Measurements from ENCODE around the gene PLPP4.

The PLPP4 gene

DNA sequence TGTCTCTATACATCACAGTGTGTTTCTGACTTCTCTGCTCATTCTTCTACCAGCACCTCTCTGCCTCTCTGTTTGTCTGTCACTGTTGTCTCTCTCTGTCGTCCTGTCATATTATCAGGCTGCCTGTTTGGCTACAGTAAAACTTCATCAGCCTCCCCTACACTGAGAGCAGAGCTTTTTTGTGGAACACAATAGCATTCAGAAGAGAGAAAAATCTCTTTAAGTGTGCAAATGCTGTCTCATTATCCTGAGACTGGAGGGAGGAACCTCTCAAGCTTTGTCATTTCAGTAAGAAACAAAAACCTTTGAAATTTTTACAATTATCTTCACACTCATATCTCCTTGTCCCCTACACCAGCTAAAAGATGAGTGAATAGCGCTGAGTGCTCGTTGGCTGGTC lies 148.4 kb downstream of the PLPP4 start:
- Mint-ChIP-seq H3K27ac (no peak overlapping the region), H3K4me3 (no peak overlapping the region), H3K9me3 (peaks cover 11% of the 10 kb centered on the region), H3K4me1 (peaks cover 3% of the 10 kb centered on the region), H3K36me3 (ENCODE audit: low read depth) (no peaks in the 10 kb centered on the region), H3K27me3 (no peaks in the 10 kb centered on the region)
- ATAC-seq (no peak), DNase-seq (no peak)

DNA sequence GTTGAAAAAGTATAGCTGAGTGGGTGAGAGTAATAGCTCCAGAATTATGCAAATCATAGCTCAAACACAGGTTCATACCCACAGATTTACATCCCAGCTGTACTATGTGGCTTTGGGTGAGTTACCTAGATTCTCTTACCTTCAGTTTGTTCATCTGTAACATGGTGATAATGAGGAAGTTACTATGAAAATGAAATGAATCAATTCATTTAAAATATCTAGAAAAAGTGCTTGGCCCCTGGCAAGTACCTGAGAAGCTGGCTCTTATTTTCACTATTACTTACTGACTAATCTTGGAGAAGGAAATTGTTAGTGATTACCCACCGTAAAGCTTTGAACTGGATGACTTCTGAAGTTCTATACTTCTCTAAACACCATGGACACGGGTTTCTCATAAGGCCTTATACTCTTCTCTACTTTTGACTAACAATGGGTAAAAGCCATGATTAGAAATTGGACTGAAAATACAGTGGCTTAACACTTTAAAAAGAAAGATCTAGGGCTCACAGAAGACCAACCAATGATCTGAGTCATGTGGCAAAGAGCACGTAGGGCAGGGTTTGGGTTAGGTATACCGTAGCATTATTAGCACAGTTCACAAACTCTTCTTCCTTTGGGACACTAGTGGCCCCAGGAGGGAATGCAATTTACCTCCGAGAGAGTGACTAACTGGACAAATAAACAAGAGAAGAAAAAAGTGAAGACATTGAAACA lies 149.2 kb downstream of the PLPP4 start:
- H3K36me3 Mint-ChIP-seq (ENCODE audit: low read depth): no peaks in the 10 kb centered on the region
- DNase-seq: no peak
- peaks cover 3% of the 10 kb centered on the region for H3K4me1 Mint-ChIP-seq
- ATAC-seq: no peak
- H3K27ac Mint-ChIP-seq: no peak overlapping the region
- H3K27me3 Mint-ChIP-seq: no peaks in the 10 kb centered on the region
- no peak overlapping the region for H3K4me3 Mint-ChIP-seq
- peaks cover 11% of the 10 kb centered on the region for H3K9me3 Mint-ChIP-seq

DNA sequence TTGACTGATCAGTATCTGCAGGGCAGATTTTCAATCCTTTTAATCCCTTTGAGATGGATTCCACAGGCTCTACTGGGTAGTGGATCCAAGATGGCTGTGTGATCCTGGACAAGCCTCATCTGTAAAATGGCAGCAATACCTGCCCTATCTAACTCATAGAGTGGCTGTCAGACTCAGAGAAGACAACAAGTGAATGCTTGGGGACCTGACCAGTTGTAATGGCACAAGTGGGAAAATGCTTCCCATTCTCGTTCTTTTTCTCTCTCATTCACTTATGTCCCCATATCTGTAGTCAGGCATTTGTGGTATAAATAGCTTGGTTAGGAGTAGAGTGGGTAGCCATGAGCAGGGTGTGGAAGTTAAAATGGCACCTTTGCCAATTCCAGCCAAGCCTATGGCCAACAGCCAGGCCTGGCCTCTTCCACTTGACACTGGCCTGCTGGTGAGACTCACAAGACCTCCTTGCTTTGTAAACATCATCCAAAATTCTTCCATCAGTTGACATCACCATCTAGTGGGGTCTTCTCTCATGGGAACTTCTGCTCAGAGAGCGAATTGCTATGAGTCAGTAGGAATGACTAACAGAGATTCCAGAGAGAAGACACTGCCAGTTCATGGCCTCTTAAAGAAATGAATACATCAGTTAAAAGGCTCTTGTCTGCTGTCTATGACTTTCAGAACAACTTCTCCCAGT lies 150.1 kb downstream of the PLPP4 start:
- peaks cover 11% of the 10 kb centered on the region for H3K9me3 Mint-ChIP-seq

DNA sequence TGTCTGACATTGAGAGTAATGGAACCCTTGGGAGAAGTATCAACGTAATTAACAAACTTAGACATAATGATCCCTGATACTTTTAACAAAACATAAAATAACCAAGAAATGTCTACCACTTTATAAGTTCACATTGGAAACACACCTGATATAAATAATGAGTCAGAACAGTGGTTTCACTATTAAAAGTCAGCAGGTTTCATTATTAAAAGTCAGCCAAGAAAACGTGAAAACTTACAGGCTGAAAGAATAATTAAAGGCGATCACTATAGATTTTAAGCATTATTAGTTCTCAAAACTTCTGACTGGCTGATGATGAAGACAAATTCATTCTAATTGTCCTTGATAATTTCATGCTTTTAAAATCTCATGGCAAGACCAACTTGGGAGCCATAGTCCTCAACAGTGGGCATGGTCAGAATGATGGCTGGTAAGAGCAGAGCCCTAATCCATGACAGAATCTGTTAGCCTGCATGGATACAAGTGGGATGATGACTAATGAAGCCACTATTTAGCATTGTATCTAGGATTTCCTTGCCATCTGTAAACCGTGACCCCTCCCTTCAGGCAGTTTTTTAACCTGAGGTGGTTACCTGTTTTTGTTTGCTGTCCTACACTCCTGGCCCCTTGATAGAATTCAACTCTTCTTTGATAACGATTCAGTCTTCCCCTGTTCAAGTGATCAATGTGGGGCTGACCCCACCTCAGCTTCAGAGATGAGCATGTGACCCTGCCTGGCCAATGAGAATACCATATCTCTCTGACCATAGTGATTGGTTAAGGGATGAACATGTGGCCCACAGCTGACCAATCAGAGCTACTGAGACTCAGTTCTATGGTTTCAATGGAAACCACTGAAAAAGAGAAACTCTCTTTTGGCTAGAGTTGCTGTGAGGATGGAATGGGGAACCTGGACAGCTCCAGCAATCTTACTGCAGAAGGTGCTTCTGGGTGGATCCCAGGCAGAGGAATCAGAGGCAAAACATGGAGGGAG lies 151.0 kb downstream of the PLPP4 start:
- ATAC-seq: no peak
- H3K9me3 Mint-ChIP-seq: peaks cover 11% of the 10 kb centered on the region
- no peaks in the 10 kb centered on the region for H3K27me3 Mint-ChIP-seq
- H3K27ac Mint-ChIP-seq: no peak overlapping the region
- no peaks in the 10 kb centered on the region for H3K36me3 Mint-ChIP-seq (ENCODE audit: low read depth)
- H3K4me1 Mint-ChIP-seq: peaks cover 3% of the 10 kb centered on the region
- no peak overlapping the region for H3K4me3 Mint-ChIP-seq
- DNase-seq: no peak

More for the DNA sequence above, 150.1 kb downstream of the PLPP4 start:
- H3K4me3 Mint-ChIP-seq: no peak overlapping the region
- DNase-seq (no peak), ATAC-seq (no peak)
- H3K27ac Mint-ChIP-seq: no peak overlapping the region
- H3K36me3 Mint-ChIP-seq (ENCODE audit: low read depth): no peaks in the 10 kb centered on the region
- no peaks in the 10 kb centered on the region for H3K27me3 Mint-ChIP-seq
- H3K4me1 Mint-ChIP-seq: peaks cover 3% of the 10 kb centered on the region

DNA sequence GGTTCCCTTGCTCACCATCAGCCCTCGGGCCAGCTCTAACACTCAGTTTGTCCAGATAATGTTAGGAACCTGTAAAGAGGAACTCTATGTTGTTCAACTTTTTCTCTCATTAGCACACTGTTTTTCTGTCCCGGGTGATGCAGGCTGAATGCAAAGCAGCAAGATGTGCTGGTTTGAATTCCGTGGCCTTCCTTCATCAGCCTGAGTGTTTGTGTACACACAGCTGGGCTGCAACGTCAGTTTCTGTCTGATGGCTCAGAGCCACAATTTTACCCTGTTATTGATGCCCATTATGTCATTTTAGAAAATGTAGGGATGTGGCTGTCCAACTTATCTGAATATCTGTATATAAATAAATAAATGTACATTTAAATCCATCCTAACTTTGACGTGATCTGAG lies 152.0 kb downstream of the PLPP4 start:
- no peaks in the 10 kb centered on the region for H3K27me3 Mint-ChIP-seq
- no peak overlapping the region for H3K4me3 Mint-ChIP-seq
- peaks cover 11% of the 10 kb centered on the region for H3K9me3 Mint-ChIP-seq
- DNase-seq: no peak
- no peak for ATAC-seq
- no peak overlapping the region for H3K27ac Mint-ChIP-seq
- peaks cover 3% of the 10 kb centered on the region for H3K4me1 Mint-ChIP-seq
- H3K36me3 Mint-ChIP-seq (ENCODE audit: low read depth): no peaks in the 10 kb centered on the region

DNA sequence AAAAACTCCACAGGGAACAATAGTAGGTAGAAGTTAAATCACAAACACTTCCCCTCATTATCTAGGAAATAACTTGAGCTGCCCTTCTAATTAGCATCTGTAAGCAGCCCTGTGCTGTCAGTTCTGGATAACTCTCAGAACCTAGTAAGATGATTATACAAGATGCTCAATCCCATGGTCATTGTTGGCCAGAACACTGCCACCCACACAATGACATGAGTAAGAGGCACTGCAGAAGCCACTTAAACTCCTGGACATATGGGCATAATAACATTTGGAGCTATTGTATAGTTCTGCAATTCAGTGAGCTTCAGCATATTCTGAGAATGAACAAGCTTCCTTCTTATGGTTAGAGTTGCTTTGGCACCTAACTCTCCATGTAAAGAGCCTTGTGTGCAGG lies 153.8 kb downstream of the PLPP4 start:
- Mint-ChIP-seq H3K36me3 (ENCODE audit: low read depth) (no peaks in the 10 kb centered on the region), H3K9me3 (peaks cover 16% of the 10 kb centered on the region), H3K4me3 (no peak overlapping the region), H3K27me3 (no peaks in the 10 kb centered on the region), H3K27ac (no peak overlapping the region), H3K4me1 (peaks cover 3% of the 10 kb centered on the region)
- DNase-seq (no peak), ATAC-seq (no peak)

DNA sequence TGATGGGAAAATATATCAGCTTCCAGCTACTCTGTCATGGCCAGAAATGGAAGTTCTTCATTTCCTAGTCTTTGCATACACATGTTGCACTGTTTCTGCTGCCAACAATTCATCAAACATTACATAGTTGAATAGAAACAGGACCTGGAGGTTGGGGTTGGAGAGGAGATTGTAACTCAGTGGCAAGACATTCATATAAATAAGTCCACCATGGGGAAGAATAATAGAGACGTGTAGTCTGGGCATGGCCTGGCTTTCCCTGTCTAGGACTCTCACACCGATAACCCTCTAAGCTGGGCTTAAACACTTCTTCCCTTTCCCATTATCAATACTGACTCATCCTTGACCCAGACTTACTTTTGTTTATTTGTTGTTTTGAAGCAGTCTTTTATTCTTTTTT lies 155.7 kb downstream of the PLPP4 start:
- Mint-ChIP-seq H3K27ac (no peak overlapping the region), H3K27me3 (no peaks in the 10 kb centered on the region), H3K36me3 (ENCODE audit: low read depth) (no peaks in the 10 kb centered on the region), H3K4me1 (no peaks in the 10 kb centered on the region), H3K4me3 (no peak overlapping the region), H3K9me3 (peaks cover 25% of the 10 kb centered on the region)
- no peak for ATAC-seq
- DNase-seq: no peak

DNA sequence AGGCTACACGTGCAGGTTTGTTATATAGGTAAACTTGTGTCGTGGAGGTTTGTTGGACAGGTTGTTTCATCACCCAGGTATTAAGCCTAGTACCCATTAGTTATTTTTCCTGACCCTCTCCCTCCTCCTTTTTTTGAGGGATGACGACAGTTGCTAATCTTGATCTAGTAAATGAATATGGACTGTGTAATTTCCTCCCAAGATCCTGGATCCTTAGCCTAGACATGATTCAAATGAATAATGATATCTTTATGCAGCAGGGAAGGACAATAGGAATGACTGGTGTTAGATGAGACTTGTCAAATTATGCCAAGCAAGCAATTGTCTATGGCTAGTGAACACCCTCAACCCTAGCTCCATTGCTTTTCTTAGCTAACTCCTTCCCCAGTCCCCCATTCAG lies 156.2 kb downstream of the PLPP4 start:
- Mint-ChIP-seq H3K4me1 (no peaks in the 10 kb centered on the region), H3K27me3 (no peaks in the 10 kb centered on the region), H3K36me3 (ENCODE audit: low read depth) (no peaks in the 10 kb centered on the region), H3K9me3 (peaks cover 23% of the 10 kb centered on the region), H3K27ac (no peak overlapping the region), H3K4me3 (no peak overlapping the region)
- DNase-seq (no peak), ATAC-seq (no peak)

DNA sequence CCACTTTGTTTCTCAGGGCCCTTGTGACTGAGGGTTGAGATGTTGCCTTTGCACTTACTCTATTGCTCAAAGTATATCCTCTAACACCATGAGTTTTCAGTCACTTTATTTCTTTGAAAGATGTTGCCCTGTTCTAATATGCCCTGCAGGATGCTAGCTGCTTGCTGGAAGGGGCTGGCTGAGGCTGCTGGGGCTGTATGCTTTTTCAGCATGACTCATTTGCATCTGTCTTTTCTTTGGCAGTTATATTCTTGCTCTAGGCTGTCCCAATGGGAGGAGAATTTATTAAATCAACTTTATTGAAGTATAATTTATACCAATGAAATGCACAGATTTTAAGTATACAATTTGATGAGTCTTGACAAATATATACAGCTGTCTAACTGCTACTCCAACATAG lies 157.7 kb downstream of the PLPP4 start:
- H3K4me1 Mint-ChIP-seq: no peaks in the 10 kb centered on the region
- ATAC-seq (no peak), DNase-seq (no peak)
- no peak overlapping the region for H3K4me3 Mint-ChIP-seq
- peaks cover 29% of the 10 kb centered on the region for H3K9me3 Mint-ChIP-seq
- no peak overlapping the region for H3K27ac Mint-ChIP-seq
- H3K36me3 Mint-ChIP-seq (ENCODE audit: low read depth): no peaks in the 10 kb centered on the region
- no peaks in the 10 kb centered on the region for H3K27me3 Mint-ChIP-seq

DNA sequence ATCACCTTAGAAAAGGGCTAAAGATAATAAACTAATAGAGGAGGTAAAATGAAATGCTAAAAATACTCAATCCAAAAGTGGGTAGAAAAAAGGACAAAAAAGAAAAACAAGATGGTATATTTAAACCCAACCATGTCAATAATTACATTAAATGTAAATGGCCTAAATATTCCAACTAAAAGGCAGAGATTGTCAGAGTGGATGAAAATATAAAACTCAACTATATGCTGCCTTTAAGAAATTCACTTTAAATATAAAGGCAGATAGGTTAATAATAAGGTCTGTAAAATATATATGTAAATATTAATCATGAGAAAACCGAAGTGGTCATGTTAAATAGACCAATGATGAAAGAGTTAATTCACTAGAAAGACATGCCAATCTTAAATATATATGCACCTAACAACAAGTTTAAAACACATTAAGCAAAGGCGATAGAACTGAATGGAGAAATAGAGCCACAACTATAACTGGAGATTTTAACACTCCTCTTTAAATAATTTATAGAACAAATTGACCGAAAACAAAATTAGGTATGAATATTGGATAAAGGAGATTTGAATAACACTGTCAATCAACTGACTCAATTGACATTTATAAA lies 159.4 kb downstream of the PLPP4 start:
- H3K27ac Mint-ChIP-seq: no peak overlapping the region
- no peak overlapping the region for H3K4me3 Mint-ChIP-seq
- no peak for ATAC-seq
- peaks cover 2% of the 10 kb centered on the region for H3K27me3 Mint-ChIP-seq
- H3K36me3 Mint-ChIP-seq (ENCODE audit: low read depth): no peaks in the 10 kb centered on the region
- H3K4me1 Mint-ChIP-seq: no peaks in the 10 kb centered on the region
- no peak for DNase-seq
- H3K9me3 Mint-ChIP-seq: peaks cover 32% of the 10 kb centered on the region

DNA sequence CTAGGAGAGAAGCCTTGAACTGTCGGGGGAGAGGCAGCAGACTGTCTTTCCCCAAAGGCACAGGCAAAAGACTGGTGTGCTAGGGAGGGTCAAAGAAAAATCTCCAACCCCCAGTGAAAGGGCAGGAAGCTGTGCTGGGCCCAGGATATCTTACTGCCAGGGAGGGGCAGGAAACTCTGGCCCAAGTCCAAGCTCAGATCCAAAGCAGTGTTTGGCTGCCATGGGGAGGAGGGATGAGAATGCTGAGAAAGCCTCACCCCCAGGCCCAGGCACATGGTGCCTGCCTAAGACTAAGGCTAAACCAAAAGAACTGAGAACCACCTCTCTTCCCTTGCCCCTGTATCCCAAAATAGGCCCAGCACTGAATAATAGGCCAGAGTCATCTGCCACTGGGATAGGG lies 171.2 kb downstream of the PLPP4 start:
- Mint-ChIP-seq H3K36me3 (ENCODE audit: low read depth) (no peaks in the 10 kb centered on the region), H3K4me1 (no peaks in the 10 kb centered on the region), H3K27me3 (no peaks in the 10 kb centered on the region), H3K9me3 (no peaks in the 10 kb centered on the region), H3K27ac (no peak overlapping the region), H3K4me3 (no peak overlapping the region)
- DNase-seq (no peak), ATAC-seq (no peak)

DNA sequence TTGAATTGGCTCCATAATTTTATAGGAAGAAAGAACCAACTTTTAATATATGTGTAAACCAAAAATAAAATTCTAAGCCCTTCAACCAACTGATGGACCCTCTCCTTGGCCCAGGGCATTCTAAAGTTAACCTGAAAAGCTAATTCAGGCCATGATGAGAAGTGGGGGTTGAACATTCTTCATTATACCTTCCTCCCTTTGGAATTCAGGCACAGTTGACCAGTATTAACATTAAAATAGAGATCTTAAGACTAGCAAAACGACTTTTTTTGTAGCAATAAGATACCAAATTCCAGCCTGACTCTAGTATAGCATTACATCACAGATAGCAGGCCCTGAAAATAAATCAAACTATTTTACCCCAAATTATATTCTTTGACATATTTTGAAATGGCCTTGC lies 173.2 kb downstream of the PLPP4 start:
- Mint-ChIP-seq H3K36me3 (ENCODE audit: low read depth) (no peaks in the 10 kb centered on the region), H3K4me1 (no peaks in the 10 kb centered on the region), H3K27ac (no peak overlapping the region), H3K9me3 (no peaks in the 10 kb centered on the region), H3K4me3 (no peak overlapping the region), H3K27me3 (peaks cover 2% of the 10 kb centered on the region)
- ATAC-seq: no peak
- no peak for DNase-seq

DNA sequence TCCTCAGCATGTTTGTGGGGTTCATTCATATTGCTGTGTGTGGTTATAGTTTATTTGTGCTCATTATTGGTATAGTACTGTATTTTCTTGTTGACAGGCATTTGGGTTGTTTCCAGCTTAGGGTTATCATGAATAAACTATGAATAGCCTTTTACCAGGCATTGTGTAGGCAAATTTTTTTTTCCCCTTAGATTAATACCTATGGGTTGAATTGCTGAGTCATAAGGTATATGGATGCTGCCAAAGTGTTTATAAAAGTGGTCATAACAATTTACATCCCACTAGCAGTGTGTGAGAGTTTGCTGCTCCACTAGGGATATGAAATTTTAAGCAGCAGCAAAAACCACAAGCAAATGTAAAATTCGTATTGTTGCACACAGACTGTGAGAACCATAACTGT lies 175.0 kb downstream of the PLPP4 start:
- Mint-ChIP-seq H3K27me3 (peaks cover 6% of the 10 kb centered on the region), H3K4me1 (no peaks in the 10 kb centered on the region), H3K9me3 (no peaks in the 10 kb centered on the region), H3K4me3 (no peak overlapping the region), H3K27ac (no peak overlapping the region), H3K36me3 (ENCODE audit: low read depth) (no peaks in the 10 kb centered on the region)
- ATAC-seq: no peak
- no peak for DNase-seq

DNA sequence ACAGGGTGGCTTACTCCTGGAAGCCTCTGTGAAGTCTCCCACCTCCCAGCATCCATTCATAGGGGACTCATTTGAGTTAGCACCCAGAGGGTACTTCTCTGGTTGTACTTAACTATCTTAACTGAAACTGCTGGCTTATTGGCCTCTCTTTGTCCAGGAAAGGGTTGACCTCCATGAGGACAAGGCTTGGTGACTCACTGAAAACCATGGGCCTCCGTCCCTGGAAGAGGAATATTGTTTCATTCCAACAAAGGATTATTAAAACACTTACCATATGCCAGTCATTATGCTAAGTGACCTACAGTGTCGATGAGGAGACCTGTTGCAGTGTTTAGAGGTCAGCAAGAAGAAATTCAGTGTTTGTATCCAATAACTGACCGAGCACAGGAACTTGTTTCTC lies 175.9 kb downstream of the PLPP4 start:
- Mint-ChIP-seq H3K36me3 (ENCODE audit: low read depth) (no peaks in the 10 kb centered on the region), H3K4me3 (no peak overlapping the region), H3K9me3 (no peaks in the 10 kb centered on the region), H3K27me3 (peaks cover 6% of the 10 kb centered on the region), H3K4me1 (no peaks in the 10 kb centered on the region), H3K27ac (no peak overlapping the region)
- DNase-seq (no peak), ATAC-seq (no peak)
